Omental fat pad (tissue), 4 donors: ENCODE measurements around the gene TBL3. TPM values are rescaled to one million over a fixed set of nuclear protein-coding genes. Genes with fewer than 3 reads are reported as not detected.

Source experiments
- ATAC-seq: fragments of 150-250 bp; one replicate; pipeline ENCODE4 v1.9.1; 2016; ENCODE audit warnings: mild to moderate bottlenecking, moderate library complexity; ENCODE audit not compliant: low FRiP score
- DNase-seq: peaks from one replicate; pipeline ENCODE4 v3.0.0-alpha.2; 2019; ENCODE audit warnings: low spot score
- CTCF ChIP-seq, 3 donors: fragments of 450-650 bp; IDR thresholded peaks; one replicate each; pipeline ENCODE4 v1.5.1; 2016 to 2017; ENCODE audit warnings: antibody characterized with exemption in 3 of 3, mild to moderate bottlenecking in 3 of 3, moderate library complexity in 2 of 3
- total RNA-seq, 4 donors: library from RNA; depleted of rRNA; stranded (reverse); fragments of >200 nt; gene quantifications; one replicate each; pipeline ENCODE4 v1.1.0, GENCODE V29; 2016

TBL3 gene
- total RNA-seq, 4 donors from 2014 or later, result 32.2 to 44.3 (median 34.3) TPM

DNA sequence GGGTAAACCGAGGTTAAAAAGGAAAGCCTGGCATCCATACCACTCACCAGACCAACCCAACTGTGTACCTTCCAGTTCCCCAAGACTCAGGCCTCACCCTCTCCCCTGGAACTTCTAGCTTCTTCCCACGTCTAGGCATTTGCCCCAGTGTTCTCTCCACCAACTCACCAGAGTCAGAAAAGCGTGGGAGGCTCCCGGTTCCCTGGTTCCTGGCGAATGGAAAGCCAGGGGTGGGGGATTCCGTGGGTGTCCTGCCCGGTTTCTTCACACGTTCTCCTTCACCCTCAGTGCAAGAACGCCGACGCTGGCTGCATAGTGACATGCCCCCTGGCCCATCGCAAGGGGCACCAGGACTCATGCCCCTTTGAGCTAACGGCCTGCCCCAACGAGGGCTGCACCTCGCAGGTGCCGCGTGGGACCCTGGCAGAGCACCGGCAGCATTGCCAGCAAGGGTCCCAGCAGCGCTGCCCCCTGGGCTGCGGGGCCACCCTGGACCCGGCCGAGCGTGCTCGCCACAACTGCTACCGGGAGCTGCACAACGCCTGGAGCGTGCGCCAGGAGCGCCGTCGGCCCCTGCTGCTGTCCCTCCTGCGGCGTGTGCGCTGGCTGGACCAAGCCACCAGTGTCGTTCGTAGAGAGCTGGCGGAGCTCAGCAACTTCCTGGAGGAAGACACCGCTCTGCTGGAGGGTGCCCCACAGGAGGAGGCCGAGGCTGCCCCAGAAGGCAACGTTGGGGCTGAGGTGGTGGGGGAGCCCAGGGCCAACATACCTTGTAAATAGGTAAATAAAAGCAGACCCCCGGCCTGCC, 3.5 kb upstream of the TBL3 start:
- no peak for TF ChIP-seq CTCF (IDR thresholded peaks at IDR 0.05)
- DNase-seq (no peak), ATAC-seq (no peak)

GRCh38 chr16:1972490-1972877, 631 bp downstream of the TBL3 start:
- no peak for TF ChIP-seq CTCF (IDR thresholded peaks at IDR 0.05)
- DNase-seq, result no peak
- no peak for ATAC-seq

DNA sequence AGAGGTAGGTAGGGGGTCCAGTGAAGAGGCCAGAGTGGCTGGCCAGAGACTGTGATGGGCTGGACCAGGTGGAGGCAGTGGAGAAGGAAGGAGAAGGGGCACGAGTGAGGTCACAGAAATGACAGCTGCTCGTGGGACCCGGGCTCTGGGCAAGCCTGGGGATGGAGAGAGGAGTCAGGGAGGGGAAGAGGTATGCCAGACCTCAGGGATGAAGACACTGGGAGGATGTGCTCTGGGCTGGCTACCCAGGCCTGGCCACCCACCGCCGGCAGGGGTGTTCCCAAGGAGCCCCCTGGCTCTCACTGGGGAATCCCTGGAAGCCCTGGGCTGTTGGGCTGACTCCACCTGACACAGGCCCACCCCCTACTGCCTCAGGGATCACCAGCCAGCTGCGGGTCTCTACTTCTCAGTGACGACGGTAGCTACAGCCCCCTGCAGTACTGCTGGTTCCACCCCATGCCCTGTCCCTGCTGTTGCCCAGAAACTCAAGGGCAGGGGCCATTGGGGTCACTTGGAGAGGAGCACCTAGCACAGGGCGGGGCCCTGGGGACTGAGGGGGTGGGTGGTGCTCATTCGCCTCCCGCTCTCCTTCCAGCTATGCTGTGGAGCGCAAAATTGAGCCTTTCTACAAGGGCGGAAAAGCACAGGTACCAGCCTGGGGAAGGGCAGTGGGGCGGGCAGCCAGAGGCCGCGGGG, 1.8 kb downstream of the TBL3 start:
- no peak for TF ChIP-seq CTCF (IDR thresholded peaks at IDR 0.05)
- no peak for ATAC-seq

GRCh38 chr16:1974157-1975070, 2.6 kb downstream of the TBL3 start:
- DNase-seq (no peak), ATAC-seq (no peak)
- no peak for TF ChIP-seq CTCF (IDR thresholded peaks at IDR 0.05)

More for the DNA sequence above, 1.8 kb downstream of the TBL3 start:
- DNase-seq, result no peak

- ATAC-seq (no peak), DNase-seq (no peak)
- no peak for TF ChIP-seq CTCF (IDR thresholded peaks at IDR 0.05)
These were observed 3.8 kb downstream of the TBL3 start for GRCh38 chr16:1975432-1976215.

DNA sequence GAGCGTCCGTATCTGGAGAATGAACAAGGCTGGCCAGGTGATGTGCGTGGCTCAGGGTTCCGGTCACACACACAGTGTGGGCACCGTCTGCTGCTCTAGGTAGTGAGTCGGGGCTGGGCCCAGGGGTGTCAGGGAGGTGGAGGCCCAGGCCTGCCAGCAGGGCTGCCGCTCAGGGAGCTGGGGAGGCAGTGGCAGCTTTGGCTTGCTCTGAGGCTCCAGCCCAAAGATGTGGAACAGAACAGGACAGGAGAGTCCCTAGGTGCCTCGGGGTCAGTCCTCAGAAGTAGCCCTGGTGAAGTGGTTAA, 4.3 kb downstream of the TBL3 start:
- DNase-seq (no peak), ATAC-seq (no peak)
- TF ChIP-seq CTCF (IDR thresholded peaks at IDR 0.05), result no peak
